HEK293 (cell line): ENCODE data around the gene SEC24C.

Experiments
- CTCF ChIA-PET: fragments of 350-600 bp; formaldehyde crosslinking; extraction: SDS; loops from one replicate; lab custom pipeline; 2021; ENCODE audit warnings: antibody characterized with exemption; lab: Yijun Ruan, JAX
- POLR2A ChIA-PET: fragments of 300-600 bp; formaldehyde crosslinking; extraction: SDS; loops from one replicate; lab custom pipeline; 2020; ENCODE audit warnings: antibody characterized with exemption, inconsistent platforms; lab: Yijun Ruan, JAX
- H3K27ac ChIP-seq: fragments of 200-500 bp; sonication (Bioruptor generic); 2 replicates; pipeline ENCODE4 v1.5.1; 2014; ENCODE audit warnings: low read depth, low read length, control low read depth, inconsistent platforms; ENCODE audit errors: extremely low read depth
- H3K36me3 ChIP-seq, 2 experiments: fragments of 200-500 bp in 1 of 2; sonication (Bioruptor generic) in 1 of 2; 1 replicate in 1 of 2; 2 replicates in 1 of 2; pipeline ENCODE4 v1.5.1; 2014 to 2017; ENCODE audit warnings: inconsistent platforms in 2 of 2, low read length in 2 of 2; ENCODE audit not compliant: control insufficient read depth in 2 of 2, insufficient read depth in 1 of 2
- H3K4me1 ChIP-seq: fragments of 200-500 bp; sonication (Bioruptor generic); 2 replicates; pipeline ENCODE4 v1.5.1; 2014; ENCODE audit warnings: mild to moderate bottlenecking, low read length, inconsistent platforms; ENCODE audit not compliant: control insufficient read depth, insufficient read depth
- H3K4me3 ChIP-seq: 2 replicates; pipeline ENCODE4 v1.5.1; 2011; ENCODE audit warnings: low read depth, mild to moderate bottlenecking, control low read depth, low read length, moderate library complexity
- H3K9me3 ChIP-seq: fragments of 200-500 bp; sonication (Bioruptor generic); 2 replicates; pipeline ENCODE4 v1.5.1; 2014; ENCODE audit warnings: low read depth, low read length, inconsistent platforms; ENCODE audit not compliant: control insufficient read depth, insufficient read depth
- PRDM10 ChIP-seq: fragments of 450-650 bp; formaldehyde crosslinking; IDR thresholded peaks from 2 replicates; pipeline ENCODE4 v1.5.1; 2016; ENCODE audit warnings: missing biosample characterization, missing genetic modification characterization
- REPIN1 ChIP-seq: fragments of 450-650 bp; formaldehyde crosslinking; IDR thresholded peaks from 2 replicates; pipeline ENCODE4 v1.5.1; 2017; ENCODE audit warnings: missing biosample characterization, missing genetic modification characterization, low read depth
- SCRT2 ChIP-seq: fragments of 450-650 bp; formaldehyde crosslinking; IDR thresholded peaks from 2 replicates; pipeline ENCODE4 v1.5.1; 2016; ENCODE audit warnings: missing biosample characterization, missing genetic modification characterization
- SETDB1 ChIP-seq: IDR thresholded peaks from one replicate; pipeline ENCODE4 v1.6.1; 2017; ENCODE audit warnings: mild to moderate bottlenecking, low read length, moderate library complexity, mixed read lengths; ENCODE audit not compliant: insufficient read length
- SP3 ChIP-seq: fragments of 450-650 bp; formaldehyde crosslinking; IDR thresholded peaks from 2 replicates; pipeline ENCODE4 v1.5.1; 2016; ENCODE audit warnings: missing biosample characterization, missing genetic modification characterization
- YY1 ChIP-seq: fragments of 450-650 bp; formaldehyde crosslinking; IDR thresholded peaks from 2 replicates; pipeline ENCODE4 v1.5.1; 2018; ENCODE audit warnings: missing biosample characterization, missing genetic modification characterization
- ZNF112 ChIP-seq: fragments of 450-650 bp; formaldehyde crosslinking; IDR thresholded peaks from 2 replicates; pipeline ENCODE4 v1.5.0; 2017; ENCODE audit warnings: missing biosample characterization, missing genetic modification characterization
- ZNF140 ChIP-seq: fragments of 450-650 bp; formaldehyde crosslinking; IDR thresholded peaks from 2 replicates; pipeline ENCODE4 v1.5.1; 2016; ENCODE audit warnings: missing biosample characterization, missing genetic modification characterization
- ZNF341 ChIP-seq: fragments of 450-650 bp; formaldehyde crosslinking; IDR thresholded peaks from 2 replicates; pipeline ENCODE4; 2016; ENCODE audit warnings: low read depth, missing biosample characterization, missing genetic modification characterization
- ZNF433 ChIP-seq: fragments of 450-650 bp; formaldehyde crosslinking; IDR thresholded peaks from 2 replicates; pipeline ENCODE4 v1.5.1; 2016; ENCODE audit warnings: missing biosample characterization, missing genetic modification characterization, low read depth
- ZNF560 ChIP-seq: fragments of 450-650 bp; formaldehyde crosslinking; IDR thresholded peaks from 2 replicates; pipeline ENCODE4 v1.5.1; 2017; ENCODE audit warnings: missing biosample characterization, missing genetic modification characterization, borderline replicate concordance
- TF ChIP-seq, protein P1 (sequence below): fragments of 450-650 bp; formaldehyde crosslinking; IDR thresholded peaks from 2 replicates; pipeline ENCODE4 v1.5.1; 2016; ENCODE audit warnings: missing biosample characterization, missing genetic modification characterization, borderline replicate concordance
- TF ChIP-seq, protein P2 (sequence below): fragments of 450-650 bp; formaldehyde crosslinking; IDR thresholded peaks from 2 replicates; pipeline ENCODE4 v1.5.1; 2016; ENCODE audit warnings: missing biosample characterization, missing genetic modification characterization
- TF ChIP-seq, protein P3 (sequence below): fragments of 450-650 bp; formaldehyde crosslinking; IDR thresholded peaks from 2 replicates; pipeline ENCODE4 v1.5.1; 2017; ENCODE audit warnings: missing biosample characterization, missing genetic modification characterization
- TF ChIP-seq, protein P4 (sequence below): fragments of 450-650 bp; formaldehyde crosslinking; IDR thresholded peaks from 2 replicates; pipeline ENCODE4 v1.5.1; 2016; ENCODE audit warnings: missing biosample characterization, missing genetic modification characterization
- TF ChIP-seq, protein P5 (sequence below): fragments of 450-650 bp; IDR thresholded peaks from 2 replicates; pipeline ENCODE4 v1.5.1; 2018; ENCODE audit warnings: missing biosample characterization, missing genetic modification characterization
- TF ChIP-seq, protein P6 (sequence below): fragments of 450-650 bp; formaldehyde crosslinking; optimal IDR thresholded peaks from 2 replicates; pipeline ENCODE3; 2016; ENCODE audit warnings: missing biosample characterization, mild to moderate bottlenecking, missing genetic modification characterization

Gene SEC24C

GRCh38 chr10:73785211-73785720, 41.1 kb downstream of the SEC24C start, which contains the start of gene ZSWIM8 (continued):
- TF ChIP-seq ZNF112 (tag by site-specific recombination), result no peak
- no peak for TF ChIP-seq REPIN1
- no peak for TF ChIP-seq ZNF140 (tag by site-specific recombination)
- TF ChIP-seq, protein P1, sequence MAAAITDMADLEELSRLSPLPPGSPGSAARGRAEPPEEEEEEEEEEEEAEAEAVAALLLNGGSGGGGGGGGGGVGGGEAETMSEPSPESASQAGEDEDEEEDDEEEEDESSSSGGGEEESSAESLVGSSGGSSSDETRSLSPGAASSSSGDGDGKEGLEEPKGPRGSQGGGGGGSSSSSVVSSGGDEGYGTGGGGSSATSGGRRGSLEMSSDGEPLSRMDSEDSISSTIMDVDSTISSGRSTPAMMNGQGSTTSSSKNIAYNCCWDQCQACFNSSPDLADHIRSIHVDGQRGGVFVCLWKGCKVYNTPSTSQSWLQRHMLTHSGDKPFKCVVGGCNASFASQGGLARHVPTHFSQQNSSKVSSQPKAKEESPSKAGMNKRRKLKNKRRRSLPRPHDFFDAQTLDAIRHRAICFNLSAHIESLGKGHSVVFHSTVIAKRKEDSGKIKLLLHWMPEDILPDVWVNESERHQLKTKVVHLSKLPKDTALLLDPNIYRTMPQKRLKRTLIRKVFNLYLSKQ (tag by site-specific recombination), result no peak
- no peak for TF ChIP-seq ZNF560 (tag by site-specific recombination)
- TF ChIP-seq YY1 (tag by site-specific recombination), result peak; percentile 93
- TF ChIP-seq, all 188 proteins: peak for 51

DNA sequence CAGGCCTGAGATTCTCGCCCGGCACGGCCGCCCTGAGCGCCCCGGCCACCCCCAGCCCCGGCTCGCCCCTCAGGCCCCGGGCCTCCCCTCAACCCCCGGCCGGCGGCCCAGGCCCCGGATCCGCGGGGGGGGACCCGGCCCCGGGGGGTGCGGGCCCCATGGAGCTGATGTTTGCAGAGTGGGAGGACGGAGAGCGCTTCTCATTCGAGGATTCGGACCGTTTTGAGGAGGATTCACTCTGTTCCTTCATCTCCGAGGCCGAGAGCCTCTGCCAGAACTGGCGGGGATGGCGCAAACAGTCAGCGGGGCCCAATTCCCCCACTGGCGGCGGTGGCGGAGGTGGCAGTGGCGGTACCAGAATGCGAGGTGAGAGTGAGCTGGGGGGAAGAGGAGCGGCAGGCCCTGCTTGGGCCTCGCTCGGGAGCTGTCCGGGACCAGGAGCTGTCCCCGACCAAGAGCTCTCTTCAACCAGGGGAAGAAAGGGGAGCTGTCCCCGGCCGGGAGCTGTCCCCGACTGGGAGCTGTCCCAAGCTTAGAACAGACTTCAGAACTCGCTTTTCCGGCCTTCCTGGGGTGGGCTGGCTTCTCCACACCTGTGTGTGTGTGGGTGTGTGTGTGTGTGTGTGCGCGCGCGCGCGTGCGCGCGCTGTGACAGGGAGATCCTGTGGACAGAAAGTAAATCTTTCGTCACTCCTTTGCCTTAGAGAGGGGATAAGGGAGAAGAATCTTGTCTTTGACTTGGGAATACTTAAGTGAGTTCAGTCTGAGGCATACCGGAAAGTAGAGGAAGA, 41.7 kb downstream of the SEC24C start:
- POLR2A ChIA-PET, result interaction anchor here (0.6 to 2.1 kb wide), 11 partner anchors 9 to 393 kb away, joined by 3 to 18 read pairs (median 4); a partner anchor contains a TSS
- H3K27ac ChIP-seq, result peak overlapping the region; percentile 74
- H3K4me1 ChIP-seq, result peaks cover 8% of the 10 kb centered on the region; the same call in 1 of the 2 replicates
- peak overlapping the region; percentile 93 for H3K4me3 ChIP-seq
- H3K36me3 ChIP-seq, result peaks cover 0 to 38% of the 10 kb centered on the region in 2 experiments; a peak in 2 of 3 replicates
- CTCF ChIA-PET, result no interaction called here
- H3K9me3 ChIP-seq, result no peaks in the 10 kb centered on the region
- TF ChIP-seq, protein P2, sequence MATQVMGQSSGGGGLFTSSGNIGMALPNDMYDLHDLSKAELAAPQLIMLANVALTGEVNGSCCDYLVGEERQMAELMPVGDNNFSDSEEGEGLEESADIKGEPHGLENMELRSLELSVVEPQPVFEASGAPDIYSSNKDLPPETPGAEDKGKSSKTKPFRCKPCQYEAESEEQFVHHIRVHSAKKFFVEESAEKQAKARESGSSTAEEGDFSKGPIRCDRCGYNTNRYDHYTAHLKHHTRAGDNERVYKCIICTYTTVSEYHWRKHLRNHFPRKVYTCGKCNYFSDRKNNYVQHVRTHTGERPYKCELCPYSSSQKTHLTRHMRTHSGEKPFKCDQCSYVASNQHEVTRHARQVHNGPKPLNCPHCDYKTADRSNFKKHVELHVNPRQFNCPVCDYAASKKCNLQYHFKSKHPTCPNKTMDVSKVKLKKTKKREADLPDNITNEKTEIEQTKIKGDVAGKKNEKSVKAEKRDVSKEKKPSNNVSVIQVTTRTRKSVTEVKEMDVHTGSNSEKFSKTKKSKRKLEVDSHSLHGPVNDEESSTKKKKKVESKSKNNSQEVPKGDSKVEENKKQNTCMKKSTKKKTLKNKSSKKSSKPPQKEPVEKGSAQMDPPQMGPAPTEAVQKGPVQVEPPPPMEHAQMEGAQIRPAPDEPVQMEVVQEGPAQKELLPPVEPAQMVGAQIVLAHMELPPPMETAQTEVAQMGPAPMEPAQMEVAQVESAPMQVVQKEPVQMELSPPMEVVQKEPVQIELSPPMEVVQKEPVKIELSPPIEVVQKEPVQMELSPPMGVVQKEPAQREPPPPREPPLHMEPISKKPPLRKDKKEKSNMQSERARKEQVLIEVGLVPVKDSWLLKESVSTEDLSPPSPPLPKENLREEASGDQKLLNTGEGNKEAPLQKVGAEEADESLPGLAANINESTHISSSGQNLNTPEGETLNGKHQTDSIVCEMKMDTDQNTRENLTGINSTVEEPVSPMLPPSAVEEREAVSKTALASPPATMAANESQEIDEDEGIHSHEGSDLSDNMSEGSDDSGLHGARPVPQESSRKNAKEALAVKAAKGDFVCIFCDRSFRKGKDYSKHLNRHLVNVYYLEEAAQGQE, result peak; percentile 100
- TF ChIP-seq PRDM10 (tag by site-specific recombination) (no peak), SP3 (tag by site-specific recombination) (peak; percentile 18; the same call in 1 of the 2 replicates), SETDB1 (no peak), ZNF433 (tag by site-specific recombination) (no peak), ZNF341 (tag by site-specific recombination) (no peak), SCRT2 (peak; percentile 89; the same call in 1 of the 2 replicates)
- TF ChIP-seq, protein P3, sequence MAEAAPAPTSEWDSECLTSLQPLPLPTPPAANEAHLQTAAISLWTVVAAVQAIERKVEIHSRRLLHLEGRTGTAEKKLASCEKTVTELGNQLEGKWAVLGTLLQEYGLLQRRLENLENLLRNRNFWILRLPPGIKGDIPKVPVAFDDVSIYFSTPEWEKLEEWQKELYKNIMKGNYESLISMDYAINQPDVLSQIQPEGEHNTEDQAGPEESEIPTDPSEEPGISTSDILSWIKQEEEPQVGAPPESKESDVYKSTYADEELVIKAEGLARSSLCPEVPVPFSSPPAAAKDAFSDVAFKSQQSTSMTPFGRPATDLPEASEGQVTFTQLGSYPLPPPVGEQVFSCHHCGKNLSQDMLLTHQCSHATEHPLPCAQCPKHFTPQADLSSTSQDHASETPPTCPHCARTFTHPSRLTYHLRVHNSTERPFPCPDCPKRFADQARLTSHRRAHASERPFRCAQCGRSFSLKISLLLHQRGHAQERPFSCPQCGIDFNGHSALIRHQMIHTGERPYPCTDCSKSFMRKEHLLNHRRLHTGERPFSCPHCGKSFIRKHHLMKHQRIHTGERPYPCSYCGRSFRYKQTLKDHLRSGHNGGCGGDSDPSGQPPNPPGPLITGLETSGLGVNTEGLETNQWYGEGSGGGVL (tag by site-specific recombination), result peak; percentile 94
- TF ChIP-seq, protein P4, sequence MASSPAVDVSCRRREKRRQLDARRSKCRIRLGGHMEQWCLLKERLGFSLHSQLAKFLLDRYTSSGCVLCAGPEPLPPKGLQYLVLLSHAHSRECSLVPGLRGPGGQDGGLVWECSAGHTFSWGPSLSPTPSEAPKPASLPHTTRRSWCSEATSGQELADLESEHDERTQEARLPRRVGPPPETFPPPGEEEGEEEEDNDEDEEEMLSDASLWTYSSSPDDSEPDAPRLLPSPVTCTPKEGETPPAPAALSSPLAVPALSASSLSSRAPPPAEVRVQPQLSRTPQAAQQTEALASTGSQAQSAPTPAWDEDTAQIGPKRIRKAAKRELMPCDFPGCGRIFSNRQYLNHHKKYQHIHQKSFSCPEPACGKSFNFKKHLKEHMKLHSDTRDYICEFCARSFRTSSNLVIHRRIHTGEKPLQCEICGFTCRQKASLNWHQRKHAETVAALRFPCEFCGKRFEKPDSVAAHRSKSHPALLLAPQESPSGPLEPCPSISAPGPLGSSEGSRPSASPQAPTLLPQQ (tag by site-specific recombination), result peak; percentile 37; the same call in 1 of the 2 replicates
- TF ChIP-seq, protein P5, sequence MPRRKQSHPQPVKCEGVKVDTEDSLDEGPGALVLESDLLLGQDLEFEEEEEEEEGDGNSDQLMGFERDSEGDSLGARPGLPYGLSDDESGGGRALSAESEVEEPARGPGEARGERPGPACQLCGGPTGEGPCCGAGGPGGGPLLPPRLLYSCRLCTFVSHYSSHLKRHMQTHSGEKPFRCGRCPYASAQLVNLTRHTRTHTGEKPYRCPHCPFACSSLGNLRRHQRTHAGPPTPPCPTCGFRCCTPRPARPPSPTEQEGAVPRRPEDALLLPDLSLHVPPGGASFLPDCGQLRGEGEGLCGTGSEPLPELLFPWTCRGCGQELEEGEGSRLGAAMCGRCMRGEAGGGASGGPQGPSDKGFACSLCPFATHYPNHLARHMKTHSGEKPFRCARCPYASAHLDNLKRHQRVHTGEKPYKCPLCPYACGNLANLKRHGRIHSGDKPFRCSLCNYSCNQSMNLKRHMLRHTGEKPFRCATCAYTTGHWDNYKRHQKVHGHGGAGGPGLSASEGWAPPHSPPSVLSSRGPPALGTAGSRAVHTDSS (tag by site-specific recombination), result no peak
- TF ChIP-seq, protein P6, sequence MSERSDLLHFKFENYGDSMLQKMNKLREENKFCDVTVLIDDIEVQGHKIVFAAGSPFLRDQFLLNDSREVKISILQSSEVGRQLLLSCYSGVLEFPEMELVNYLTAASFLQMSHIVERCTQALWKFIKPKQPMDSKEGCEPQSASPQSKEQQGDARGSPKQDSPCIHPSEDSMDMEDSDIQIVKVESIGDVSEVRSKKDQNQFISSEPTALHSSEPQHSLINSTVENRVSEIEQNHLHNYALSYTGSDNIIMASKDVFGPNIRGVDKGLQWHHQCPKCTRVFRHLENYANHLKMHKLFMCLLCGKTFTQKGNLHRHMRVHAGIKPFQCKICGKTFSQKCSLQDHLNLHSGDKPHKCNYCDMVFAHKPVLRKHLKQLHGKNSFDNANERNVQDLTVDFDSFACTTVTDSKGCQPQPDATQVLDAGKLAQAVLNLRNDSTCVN (tag by site-specific recombination), result peak; percentile 90
